ENCODE data around the gene DNAH3. TPM values are rescaled to one million over a fixed set of nuclear protein-coding genes. Genes with fewer than 3 reads are reported as not detected.

Gene DNAH3
- total RNA-seq, 1 experiment from 2014 or later, result 0.15 TPM

DNA sequence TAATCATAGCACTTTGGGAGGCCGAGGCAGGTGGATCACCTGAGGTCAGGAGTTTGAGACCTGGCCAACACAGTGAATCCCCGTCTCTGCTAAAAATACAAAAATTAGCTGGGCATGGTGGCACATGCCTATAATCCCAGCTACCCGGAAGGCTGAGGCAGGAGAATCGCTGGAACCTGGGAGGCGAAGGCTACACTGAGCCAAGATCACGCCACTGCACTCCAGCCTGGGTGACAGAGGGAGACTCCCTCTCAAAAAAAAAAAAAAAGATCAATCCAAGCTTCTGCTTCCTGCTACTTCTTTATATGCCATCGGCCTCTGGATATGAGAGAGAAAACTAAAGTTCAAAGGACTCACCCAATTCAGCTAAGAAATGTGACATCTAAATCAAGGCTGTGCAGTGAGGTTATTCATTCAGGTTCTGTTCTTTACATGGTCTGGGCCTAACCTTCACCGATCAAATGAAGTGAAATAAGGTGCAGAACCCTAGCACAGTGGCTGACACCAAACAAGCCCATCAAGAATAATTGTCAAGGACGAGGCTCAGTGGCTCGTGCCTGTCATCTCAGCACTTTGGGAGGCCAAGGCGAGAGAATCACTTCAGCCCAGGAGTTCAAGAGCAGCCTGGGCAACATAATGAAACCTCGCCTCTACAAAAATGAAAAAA is 35.1 kb upstream of the DNAH3 start:
- POLR2A ChIA-PET, result no interaction called here
- intact Hi-C loops (cut with micrococcal nuclease), result no loop called here
- Histone ChIP-seq H3K4me1 (ENCODE audit: control insufficient read depth in 1 of 2, insufficient read depth in 2 of 2, low read length in 2 of 2) (peaks cover 8 to 17% of the 10 kb centered on the region in 2 experiments; a peak in 3 of 4 replicates), H3K27me3 (ENCODE audit: insufficient read depth, low read length) (no peaks in the 10 kb centered on the region), H3K36me3 (ENCODE audit: control insufficient read depth in 1 of 2, insufficient read depth in 2 of 2, low read length in 2 of 2) (peaks cover 4 to 11% of the 10 kb centered on the region in 2 experiments; a peak in 2 of 4 replicates), H3K4me3 (replicated peaks in 1 of 2; ENCODE audit: low read depth in 1 of 2, low read length in 2 of 2) (no peak overlapping the region), H3K9me3 (ENCODE audit: control insufficient read depth in 1 of 2, insufficient read depth in 1 of 2, low read depth in 1 of 2, low read length in 2 of 2) (no peaks in the 10 kb centered on the region), H3K9me2 (ENCODE audit: insufficient read depth) (no peaks in the 10 kb centered on the region), H3K9ac (ENCODE audit: low read length) (no peak overlapping the region), H2AFZ (ENCODE audit: low read depth, low read length, poor library complexity, severe bottlenecking) (no peak overlapping the region), H3K79me2 (ENCODE audit: insufficient read depth, low read length) (no peaks in the 10 kb centered on the region), H3K4me2 (ENCODE audit: low read length) (no peak overlapping the region), H4K20me1 (ENCODE audit: insufficient read depth) (no peaks in the 10 kb centered on the region), H3K27ac (ENCODE audit: low read depth, low read length) (no peak overlapping the region)
- CTCF ChIA-PET, result interaction anchor here (5.9 kb wide), 1 partner anchor 115 kb away, joined by 101 read pairs; no protein-coding TSS in a partner anchor
- TF ChIP-seq EZH2 (IDR thresholded peaks at IDR 0.05) (no peak), CEBPB (IDR thresholded peaks at IDR 0.05; ENCODE audit: low read depth) (no peak), SRF (IDR thresholded peaks at IDR 0.05; ENCODE audit: low read depth) (no peak), ZFX (IDR thresholded peaks at IDR 0.05) (no peak)
- TF ChIP-seq, protein P1, sequence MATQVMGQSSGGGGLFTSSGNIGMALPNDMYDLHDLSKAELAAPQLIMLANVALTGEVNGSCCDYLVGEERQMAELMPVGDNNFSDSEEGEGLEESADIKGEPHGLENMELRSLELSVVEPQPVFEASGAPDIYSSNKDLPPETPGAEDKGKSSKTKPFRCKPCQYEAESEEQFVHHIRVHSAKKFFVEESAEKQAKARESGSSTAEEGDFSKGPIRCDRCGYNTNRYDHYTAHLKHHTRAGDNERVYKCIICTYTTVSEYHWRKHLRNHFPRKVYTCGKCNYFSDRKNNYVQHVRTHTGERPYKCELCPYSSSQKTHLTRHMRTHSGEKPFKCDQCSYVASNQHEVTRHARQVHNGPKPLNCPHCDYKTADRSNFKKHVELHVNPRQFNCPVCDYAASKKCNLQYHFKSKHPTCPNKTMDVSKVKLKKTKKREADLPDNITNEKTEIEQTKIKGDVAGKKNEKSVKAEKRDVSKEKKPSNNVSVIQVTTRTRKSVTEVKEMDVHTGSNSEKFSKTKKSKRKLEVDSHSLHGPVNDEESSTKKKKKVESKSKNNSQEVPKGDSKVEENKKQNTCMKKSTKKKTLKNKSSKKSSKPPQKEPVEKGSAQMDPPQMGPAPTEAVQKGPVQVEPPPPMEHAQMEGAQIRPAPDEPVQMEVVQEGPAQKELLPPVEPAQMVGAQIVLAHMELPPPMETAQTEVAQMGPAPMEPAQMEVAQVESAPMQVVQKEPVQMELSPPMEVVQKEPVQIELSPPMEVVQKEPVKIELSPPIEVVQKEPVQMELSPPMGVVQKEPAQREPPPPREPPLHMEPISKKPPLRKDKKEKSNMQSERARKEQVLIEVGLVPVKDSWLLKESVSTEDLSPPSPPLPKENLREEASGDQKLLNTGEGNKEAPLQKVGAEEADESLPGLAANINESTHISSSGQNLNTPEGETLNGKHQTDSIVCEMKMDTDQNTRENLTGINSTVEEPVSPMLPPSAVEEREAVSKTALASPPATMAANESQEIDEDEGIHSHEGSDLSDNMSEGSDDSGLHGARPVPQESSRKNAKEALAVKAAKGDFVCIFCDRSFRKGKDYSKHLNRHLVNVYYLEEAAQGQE (IDR thresholded peaks at IDR 0.05; ENCODE audit: low read depth), result no peak
- DNase-seq (ENCODE audit: low read depth, low spot score) (no peak), ATAC-seq (no peak)
- RAD21 ChIA-PET (ENCODE audit: low non-redundant PET in 1 of 2, low total read pairs in 2 of 2, uncharacterized antibody in 2 of 2, unreplicated experiment in 2 of 2), result interaction anchor here (0.7 to 0.9 kb wide), 2 partner anchors 29 to 115 kb away, joined by 3 to 7 read pairs; no protein-coding TSS in a partner anchor
- no TSS peak for BruUV-seq (replicated peaks)

DNA sequence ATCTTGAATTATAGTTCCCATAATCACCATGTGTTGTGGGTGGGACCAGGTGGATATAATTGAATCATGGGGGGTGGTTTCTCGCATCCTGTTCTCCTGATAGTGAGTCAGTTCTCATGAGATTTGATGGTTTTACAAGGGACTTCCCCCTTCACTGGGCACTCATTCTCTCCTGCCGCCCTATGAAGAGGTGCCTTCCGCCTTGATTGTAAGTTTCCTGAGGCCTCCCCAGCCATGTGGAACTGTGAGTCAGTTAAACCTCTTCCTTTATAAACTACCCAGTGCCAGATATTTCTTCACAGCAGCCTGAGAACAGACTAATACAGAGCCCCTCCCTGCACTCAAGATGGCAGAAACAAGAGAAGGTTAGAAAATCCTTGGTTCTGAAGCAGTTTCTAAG is 34.2 kb upstream of the DNAH3 start:
- peaks cover 8 to 17% of the 10 kb centered on the region in 2 experiments; a peak in 3 of 4 replicates for H3K4me1 ChIP-seq (ENCODE audit: control insufficient read depth in 1 of 2, insufficient read depth in 2 of 2, low read length in 2 of 2)

More for the DNA sequence above, 34.2 kb upstream of the DNAH3 start:
- intact Hi-C loops (cut with micrococcal nuclease), result no loop called here
- no peak overlapping the region for H3K4me3 ChIP-seq (replicated peaks in 1 of 2; ENCODE audit: low read depth in 1 of 2, low read length in 2 of 2)
- H4K20me1 ChIP-seq (ENCODE audit: insufficient read depth), result no peaks in the 10 kb centered on the region
- DNase-seq (ENCODE audit: low read depth, low spot score) (no peak), ATAC-seq (no peak)
- H2AFZ ChIP-seq (ENCODE audit: low read depth, low read length, poor library complexity, severe bottlenecking), result no peak overlapping the region
- H3K9ac ChIP-seq (ENCODE audit: low read length), result no peak overlapping the region
- no peak overlapping the region for H3K27ac ChIP-seq (ENCODE audit: low read depth, low read length)
- no peak overlapping the region for H3K4me2 ChIP-seq (ENCODE audit: low read length)
- POLR2A ChIA-PET, result no interaction called here
- CTCF ChIA-PET, result no interaction called here
- peaks cover 6 to 17% of the 10 kb centered on the region in 2 experiments; a peak in 2 of 4 replicates for H3K36me3 ChIP-seq (ENCODE audit: control insufficient read depth in 1 of 2, insufficient read depth in 2 of 2, low read length in 2 of 2)
- RAD21 ChIA-PET (ENCODE audit: low non-redundant PET in 1 of 2, low total read pairs in 2 of 2, uncharacterized antibody in 2 of 2, unreplicated experiment in 2 of 2), result no interaction called here
- H3K27me3 ChIP-seq (ENCODE audit: insufficient read depth, low read length), result no peaks in the 10 kb centered on the region
- H3K9me2 ChIP-seq (ENCODE audit: insufficient read depth), result no peaks in the 10 kb centered on the region
- BruUV-seq (replicated peaks), result no TSS peak
- TF ChIP-seq ELF1 (IDR thresholded peaks at IDR 0.05; ENCODE audit: borderline replicate concordance, low read depth) (no peak), TCF7L2 (IDR thresholded peaks at IDR 0.05; ENCODE audit: borderline replicate concordance, extremely low read depth, insufficient read depth, insufficient read length) (no peak), CEBPB (IDR thresholded peaks at IDR 0.05; ENCODE audit: low read depth) (no peak), YY1 (IDR thresholded peaks at IDR 0.05; ENCODE audit: extremely low read depth, insufficient replicate concordance, low read depth, low read length) (no peak)
- TF ChIP-seq, protein P2, sequence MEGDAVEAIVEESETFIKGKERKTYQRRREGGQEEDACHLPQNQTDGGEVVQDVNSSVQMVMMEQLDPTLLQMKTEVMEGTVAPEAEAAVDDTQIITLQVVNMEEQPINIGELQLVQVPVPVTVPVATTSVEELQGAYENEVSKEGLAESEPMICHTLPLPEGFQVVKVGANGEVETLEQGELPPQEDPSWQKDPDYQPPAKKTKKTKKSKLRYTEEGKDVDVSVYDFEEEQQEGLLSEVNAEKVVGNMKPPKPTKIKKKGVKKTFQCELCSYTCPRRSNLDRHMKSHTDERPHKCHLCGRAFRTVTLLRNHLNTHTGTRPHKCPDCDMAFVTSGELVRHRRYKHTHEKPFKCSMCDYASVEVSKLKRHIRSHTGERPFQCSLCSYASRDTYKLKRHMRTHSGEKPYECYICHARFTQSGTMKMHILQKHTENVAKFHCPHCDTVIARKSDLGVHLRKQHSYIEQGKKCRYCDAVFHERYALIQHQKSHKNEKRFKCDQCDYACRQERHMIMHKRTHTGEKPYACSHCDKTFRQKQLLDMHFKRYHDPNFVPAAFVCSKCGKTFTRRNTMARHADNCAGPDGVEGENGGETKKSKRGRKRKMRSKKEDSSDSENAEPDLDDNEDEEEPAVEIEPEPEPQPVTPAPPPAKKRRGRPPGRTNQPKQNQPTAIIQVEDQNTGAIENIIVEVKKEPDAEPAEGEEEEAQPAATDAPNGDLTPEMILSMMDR (IDR thresholded peaks at IDR 0.05 in 2 of 3, conservative IDR thresholded peaks at IDR 0.05 in 1 of 3; ENCODE audit: borderline replicate concordance in 1 of 3, insufficient read depth in 1 of 3, low read depth in 2 of 3, low read length in 2 of 3), result no peak
- H3K9me3 ChIP-seq (ENCODE audit: control insufficient read depth in 1 of 2, insufficient read depth in 1 of 2, low read depth in 1 of 2, low read length in 2 of 2), result no peaks in the 10 kb centered on the region
- no peaks in the 10 kb centered on the region for H3K79me2 ChIP-seq (ENCODE audit: insufficient read depth, low read length)
